CD14-positive monocyte (primary cell): ENCODE measurements around the gene PCNT. TPM values are rescaled to one million over a fixed set of nuclear protein-coding genes. Genes with fewer than 3 reads are reported as not detected.

Source experiments
- DNase-seq, 3 donors: peaks; one replicate each; pipeline ENCODE4 v3.0.0-alpha.2; 2011 to 2022
- H2AFZ ChIP-seq: 2 replicates; pipeline ENCODE4 v1.6.0; 2012; ENCODE audit warnings: mild to moderate bottlenecking, low read depth, low read length, inconsistent platforms; ENCODE audit not compliant: insufficient read depth, poor library complexity, severe bottlenecking
- H3K27ac ChIP-seq, 2 donors: 1 replicate in 1 of 2; 2 replicates in 1 of 2; pipeline ENCODE4 v1.5.1; 2012 to 2013; ENCODE audit warnings: low read length in 2 of 2, control low read depth in 1 of 2, inconsistent platforms in 1 of 2, low read depth in 1 of 2, mild to moderate bottlenecking in 1 of 2
- H3K27me3 ChIP-seq, 2 donors: one replicate each; pipeline versions ENCODE4 v1.6.0 to v1.6.1; 2011 to 2013; ENCODE audit warnings: low read length in 2 of 2; ENCODE audit not compliant: control insufficient read depth in 2 of 2, insufficient read depth in 2 of 2
- H3K36me3 ChIP-seq, 2 donors: replicated peaks in 1 of 2; 1 replicate in 1 of 2; 2 replicates in 1 of 2; pipeline versions ENCODE4 v1.5.1 to v1.6.1; 2012 to 2013; ENCODE audit warnings: low read length in 2 of 2, control low read depth in 1 of 2, inconsistent platforms in 1 of 2, mild to moderate bottlenecking in 1 of 2; ENCODE audit not compliant: insufficient read depth in 2 of 2, control insufficient read depth in 1 of 2
- H3K4me1 ChIP-seq, 2 donors: 1 replicate in 1 of 2; 2 replicates in 1 of 2; pipeline versions ENCODE4 v1.5.1 to v1.6.1; 2012 to 2013; ENCODE audit warnings: low read length in 2 of 2, control low read depth in 1 of 2, inconsistent platforms in 1 of 2, mild to moderate bottlenecking in 1 of 2, moderate library complexity in 1 of 2; ENCODE audit not compliant: insufficient read depth in 2 of 2, control insufficient read depth in 1 of 2
- H3K4me2 ChIP-seq: replicated peaks from 2 replicates; pipeline ENCODE3; 2012; ENCODE audit warnings: low read length, moderate library complexity, mild to moderate bottlenecking; ENCODE audit not compliant: poor library complexity, severe bottlenecking; ENCODE audit errors: extremely low read depth
- H3K4me3 ChIP-seq, 3 experiments: fragments of 200-600 bp in 1 of 3; sonication (generic) in 1 of 3; replicated peaks in 1 of 3; 1 replicate in 2 of 3; 2 replicates in 1 of 3; pipeline ENCODE4 v1.5.1; 2011 to 2013; ENCODE audit warnings: low read length in 3 of 3, mild to moderate bottlenecking in 3 of 3, control low read depth in 2 of 3, low read depth in 2 of 3, inconsistent platforms in 1 of 3, moderate library complexity in 1 of 3
- H3K79me2 ChIP-seq: 2 replicates; pipeline ENCODE4 v1.6.0; 2012; ENCODE audit warnings: mild to moderate bottlenecking, control low read depth, inconsistent platforms, low read length, moderate library complexity; ENCODE audit not compliant: insufficient read depth
- H3K9ac ChIP-seq: 2 replicates; pipeline ENCODE4 v1.6.0; 2017; ENCODE audit warnings: low read length, mild to moderate bottlenecking; ENCODE audit not compliant: insufficient read depth, poor library complexity, severe bottlenecking
- H3K9me3 ChIP-seq, 2 donors: replicated peaks in 1 of 2; 1 replicate in 1 of 2; 2 replicates in 1 of 2; pipeline versions ENCODE4 v1.5.1 to v1.6.1; 2012 to 2013; ENCODE audit warnings: low read length in 2 of 2, control low read depth in 1 of 2; ENCODE audit not compliant: control insufficient read depth in 1 of 2, insufficient read depth in 1 of 2
- H4K20me1 ChIP-seq: 2 replicates; pipeline ENCODE4 v1.6.0; 2012; ENCODE audit warnings: mild to moderate bottlenecking, low read length, control low read depth, moderate library complexity; ENCODE audit not compliant: insufficient read depth
- H3K27ac Mint-ChIP-seq, 7 donors: one replicate each; pipeline ENCODE4 v1.8.0; 2020; ENCODE audit warnings: mild to moderate bottlenecking in 7 of 7, mixed read lengths in 7 of 7, moderate library complexity in 6 of 7, inconsistent platforms in 2 of 7
- H3K27me3 Mint-ChIP-seq, 3 donors: one replicate each; pipeline ENCODE4 v1.8.0; 2021 to 2022; ENCODE audit warnings: low read depth in 3 of 3, mild to moderate bottlenecking in 3 of 3, mixed read lengths in 3 of 3, moderate library complexity in 3 of 3, inconsistent platforms in 1 of 3
- H3K36me3 Mint-ChIP-seq, 2 donors: one replicate each; pipeline ENCODE4 v1.8.0; 2020; ENCODE audit warnings: mixed read lengths in 2 of 2, inconsistent platforms in 1 of 2, mild to moderate bottlenecking in 1 of 2
- H3K4me1 Mint-ChIP-seq: one replicate; pipeline ENCODE4 v1.8.0; 2020; ENCODE audit warnings: mild to moderate bottlenecking, mixed read lengths
- H3K4me3 Mint-ChIP-seq, 2 donors: one replicate each; pipeline ENCODE4 v1.8.0; 2020; ENCODE audit warnings: mild to moderate bottlenecking in 2 of 2, mixed read lengths in 2 of 2, moderate library complexity in 1 of 2
- H3K9me3 Mint-ChIP-seq, 7 donors: one replicate each; pipeline ENCODE4 v1.8.0; 2020 to 2022; ENCODE audit warnings: mixed read lengths in 7 of 7, mild to moderate bottlenecking in 6 of 7, moderate library complexity in 6 of 7, inconsistent platforms in 2 of 7
- WGBS: methylation state at CpG from one replicate; pipeline ENCODE4 v1.1.5; 2013; ENCODE audit warnings: missing lambda C conversion rate; ENCODE audit not compliant: insufficient coverage; 5-methylcytosine and 5-hydroxymethylcytosine counted together
- intact Hi-C, 2 donors: fragments of 100-400 bp; cut with micrococcal nuclease; formaldehyde crosslinking; loops; one replicate each; pipeline versions ENCODE4 v1.15.0 to v1.15.1; 2023
- polyA plus RNA-seq, 3 donors: library from polyadenylated mRNA; depleted of rRNA in 1 of 3; unstranded in 2 of 3; stranded (reverse) in 1 of 3; fragments of 300-500 nt in 2 of 3; fragments of >200 nt in 1 of 3; fragmentation: Illumina TruSeq in 2 of 3; gene quantifications; 1 replicate in 2 of 3; 2 replicates in 1 of 3; pipeline ENCODE4 v1.2.3, GENCODE V29; 2012 to 2021
- TF ChIP-seq, protein P1 (sequence below): fragments of 200-600 bp; IDR thresholded peaks from one replicate; pipeline ENCODE4 v1.8.0; 2022; ENCODE audit warnings: antibody characterized with exemption, mild to moderate bottlenecking

Gene PCNT
- polyA plus RNA-seq, 3 donors: 4.2 to 16.3 (median 5.1) TPM

DNA sequence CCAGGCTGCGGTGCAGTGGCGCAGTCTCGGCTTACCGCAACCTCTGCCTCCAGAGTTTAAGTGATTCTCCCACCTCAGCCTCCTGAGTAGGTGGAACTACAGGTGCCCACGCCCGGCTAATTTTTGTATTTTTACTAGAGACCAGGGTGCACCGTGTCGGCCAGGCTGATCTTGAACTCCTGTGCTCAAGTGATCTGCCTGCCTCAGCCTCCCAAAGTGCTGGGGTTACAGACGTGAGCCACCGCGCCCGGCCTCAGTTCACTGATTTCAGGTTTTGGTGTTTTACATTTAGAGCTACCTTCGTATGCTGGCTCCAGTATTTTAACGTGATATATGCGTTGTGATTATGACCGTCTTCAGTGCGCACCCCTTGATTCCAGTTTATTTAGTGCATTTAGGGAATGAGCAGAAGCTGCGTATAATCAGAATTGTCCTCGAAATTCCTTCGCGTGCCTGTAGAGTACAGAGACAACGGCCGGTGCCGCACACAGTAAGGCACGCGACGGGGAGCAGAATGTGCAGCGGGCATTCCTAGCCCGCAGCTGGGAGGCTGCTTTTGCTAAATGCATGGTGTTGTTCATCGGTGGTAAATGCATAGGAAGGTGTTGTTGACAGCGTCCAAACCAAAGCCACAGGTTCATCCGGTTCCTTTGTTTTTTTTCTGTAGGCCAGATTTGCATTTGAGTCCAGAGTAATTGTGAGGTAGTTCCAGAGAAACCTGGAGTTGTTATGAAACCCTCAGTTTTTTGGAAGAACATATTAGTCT is 85.9 kb downstream of the PCNT start:
- Histone ChIP-seq H2AFZ (no peak overlapping the region), H3K4me2 (no peak overlapping the region), H3K79me2 (no peaks in the 10 kb centered on the region), H3K27ac (no peak overlapping the region), H4K20me1 (no peaks in the 10 kb centered on the region), H3K4me1 (no peaks in the 10 kb centered on the region), H3K27me3 (no peaks in the 10 kb centered on the region), H3K9ac (no peak overlapping the region), H3K4me3 (no peak overlapping the region), H3K36me3 (peaks cover 34 to 71% of the 10 kb centered on the region in 2 donors), H3K9me3 (no peaks in the 10 kb centered on the region)
- Mint-ChIP-seq H3K27me3 (peaks cover 0 to 1% (median 0%) of the 10 kb centered on the region in 3 donors), H3K4me1 (no peaks in the 10 kb centered on the region), H3K36me3 (peaks cover 43 to 73% of the 10 kb centered on the region in 2 donors), H3K4me3 (no peak overlapping the region), H3K27ac (no peak overlapping the region), H3K9me3 (no peaks in the 10 kb centered on the region)
- no peak for DNase-seq
- intact Hi-C loops: no loop called here
- TF ChIP-seq, protein P1, sequence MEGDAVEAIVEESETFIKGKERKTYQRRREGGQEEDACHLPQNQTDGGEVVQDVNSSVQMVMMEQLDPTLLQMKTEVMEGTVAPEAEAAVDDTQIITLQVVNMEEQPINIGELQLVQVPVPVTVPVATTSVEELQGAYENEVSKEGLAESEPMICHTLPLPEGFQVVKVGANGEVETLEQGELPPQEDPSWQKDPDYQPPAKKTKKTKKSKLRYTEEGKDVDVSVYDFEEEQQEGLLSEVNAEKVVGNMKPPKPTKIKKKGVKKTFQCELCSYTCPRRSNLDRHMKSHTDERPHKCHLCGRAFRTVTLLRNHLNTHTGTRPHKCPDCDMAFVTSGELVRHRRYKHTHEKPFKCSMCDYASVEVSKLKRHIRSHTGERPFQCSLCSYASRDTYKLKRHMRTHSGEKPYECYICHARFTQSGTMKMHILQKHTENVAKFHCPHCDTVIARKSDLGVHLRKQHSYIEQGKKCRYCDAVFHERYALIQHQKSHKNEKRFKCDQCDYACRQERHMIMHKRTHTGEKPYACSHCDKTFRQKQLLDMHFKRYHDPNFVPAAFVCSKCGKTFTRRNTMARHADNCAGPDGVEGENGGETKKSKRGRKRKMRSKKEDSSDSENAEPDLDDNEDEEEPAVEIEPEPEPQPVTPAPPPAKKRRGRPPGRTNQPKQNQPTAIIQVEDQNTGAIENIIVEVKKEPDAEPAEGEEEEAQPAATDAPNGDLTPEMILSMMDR: no peak
- 98% methylated on average over 32 of the region's 32 CpGs for WGBS

DNA sequence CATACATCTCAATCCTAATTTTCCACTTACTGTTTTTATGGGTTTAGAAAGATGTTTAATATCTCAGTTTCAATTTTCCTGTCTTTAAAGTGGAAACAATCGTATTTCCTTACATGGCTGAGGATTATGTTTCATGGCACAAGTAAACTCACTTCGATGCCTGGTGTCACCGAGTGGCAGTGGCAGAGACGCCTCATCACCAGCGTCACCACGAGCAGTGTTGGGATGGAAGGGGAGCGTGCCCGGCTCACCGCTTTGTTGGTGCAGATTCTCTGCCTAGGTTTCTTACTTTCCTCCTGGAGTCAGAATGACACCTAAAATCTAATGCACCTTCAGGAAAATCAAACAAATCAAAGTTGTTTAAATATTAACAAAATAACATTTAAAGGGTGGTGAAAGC is 86.6 kb downstream of the PCNT start:
- H3K27ac ChIP-seq: no peak overlapping the region
- TF ChIP-seq, protein P1: no peak
- peaks cover 44 to 73% of the 10 kb centered on the region in 2 donors for H3K36me3 Mint-ChIP-seq
- no peak overlapping the region for H2AFZ ChIP-seq
- H3K4me1 Mint-ChIP-seq: no peaks in the 10 kb centered on the region
- intact Hi-C loops: no loop called here
- H3K9ac ChIP-seq: no peak overlapping the region
- no peaks in the 10 kb centered on the region for H3K27me3 ChIP-seq
- no peak overlapping the region for H3K27ac Mint-ChIP-seq
- H3K79me2 ChIP-seq: no peaks in the 10 kb centered on the region
- no peak overlapping the region for H3K4me3 ChIP-seq
- DNase-seq: no peak
- no peaks in the 10 kb centered on the region for H4K20me1 ChIP-seq
- H3K36me3 ChIP-seq: peaks cover 31 to 70% of the 10 kb centered on the region in 2 donors
- H3K27me3 Mint-ChIP-seq: peaks cover 0 to 1% (median 0%) of the 10 kb centered on the region in 3 donors
- WGBS: 100% methylated on average over 3 of the region's 9 CpGs
- H3K9me3 Mint-ChIP-seq: no peaks in the 10 kb centered on the region
- no peak overlapping the region for H3K4me2 ChIP-seq
- no peaks in the 10 kb centered on the region for H3K4me1 ChIP-seq
- H3K9me3 ChIP-seq: no peaks in the 10 kb centered on the region
- H3K4me3 Mint-ChIP-seq: no peak overlapping the region
